Endothelial cell of umbilical vein (primary cell): ENCODE data around the gene TCF15. TPM values are rescaled to one million over a fixed set of nuclear protein-coding genes. Genes with fewer than 3 reads are reported as not detected.
A peak's percentile ranks its signal among the peaks of the same experiment; 100 is the strongest.

Experiments used
- BruUV-seq: library from RNA; stranded (reverse); fragments of 400-500 nt; replicated peaks from 2 replicates; lab custom pipeline; 2021; lab: Mats Ljungman, UMichigan
- CTCF ChIA-PET: fragments of 300-600, 350-600 bp; sonication (Branson Sonifier 250); formaldehyde crosslinking; loops from one replicate; lab custom pipeline; 2021; ENCODE audit warnings: antibody characterized with exemption, inconsistent platforms; lab: Charles Lee
- POLR2A ChIA-PET: fragments of 300-600, 350-600 bp; sonication (Branson Sonifier 250); formaldehyde crosslinking; loops from one replicate; lab custom pipeline; 2021; ENCODE audit warnings: antibody characterized with exemption, inconsistent platforms; lab: Charles Lee
- DNase-seq: peaks from one replicate; pipeline ENCODE4 v3.0.0-alpha.2; 2011; ENCODE audit warnings: low read depth, low spot score
- FAIRE-seq: peaks from 2 replicates; lab custom pipeline; 2011; peaks lifted over from hg19 to GRCh38; lab: Jason Lieb, UNC
- H2AFZ ChIP-seq: 2 replicates; pipeline ENCODE4 v1.6.0; 2012; ENCODE audit warnings: low read depth, low read length, control low read depth, inconsistent platforms
- H3K27ac ChIP-seq: 2 replicates; pipeline ENCODE4 v1.5.1; 2011; ENCODE audit warnings: low read depth, mild to moderate bottlenecking, control low read depth, low read length, moderate library complexity; ENCODE audit not compliant: insufficient read depth
- H3K27me3 ChIP-seq, 2 experiments: 2 replicates each; pipeline versions ENCODE4 v1.6.0 to v1.6.1; 2011; ENCODE audit warnings: low read length in 2 of 2, mixed read lengths in 1 of 2; ENCODE audit not compliant: control insufficient read depth in 2 of 2, insufficient read depth in 2 of 2
- H3K36me3 ChIP-seq, 2 experiments: 2 replicates in 1 of 2; 3 replicates in 1 of 2; pipeline ENCODE4 v1.5.1; 2011; ENCODE audit warnings: low read length in 2 of 2, mild to moderate bottlenecking in 1 of 2, moderate library complexity in 1 of 2; ENCODE audit not compliant: control insufficient read depth in 2 of 2, insufficient read depth in 2 of 2; ENCODE audit errors: extremely low read depth in 1 of 2
- H3K4me1 ChIP-seq: 3 replicates; pipeline ENCODE4 v1.5.1; 2011; ENCODE audit warnings: mild to moderate bottlenecking, low read length; ENCODE audit not compliant: control insufficient read depth, insufficient read depth; ENCODE audit errors: extremely low read depth
- H3K4me2 ChIP-seq: 2 replicates; pipeline ENCODE4 v1.6.1; 2011; ENCODE audit warnings: low read length, control low read depth, mixed read lengths; ENCODE audit not compliant: insufficient read depth
- H3K4me3 ChIP-seq, 3 experiments: fragments of 200-600 bp in 1 of 3; sonication (generic), shearing (Covaris generic) in 1 of 3; replicated peaks in 1 of 3; 2 replicates each; pipeline ENCODE4 v1.5.1; 2011 to 2016; ENCODE audit warnings: control low read depth in 3 of 3, low read length in 3 of 3, mild to moderate bottlenecking in 2 of 3, inconsistent platforms in 1 of 3, low read depth in 1 of 3, moderate library complexity in 1 of 3; ENCODE audit not compliant: insufficient read depth in 1 of 3
- H3K79me2 ChIP-seq: 2 replicates; pipeline ENCODE4 v1.6.0; 2012; ENCODE audit warnings: low read length, inconsistent platforms; ENCODE audit not compliant: control insufficient read depth, insufficient read depth
- H3K9ac ChIP-seq: replicated peaks from 2 replicates; pipeline ENCODE3; 2011; ENCODE audit warnings: low read length, control low read depth; ENCODE audit not compliant: insufficient read depth; ENCODE audit errors: extremely low read depth
- H3K9me1 ChIP-seq: replicated peaks from 3 replicates; pipeline ENCODE4 v1.6.0; 2011; ENCODE audit warnings: mild to moderate bottlenecking, low read length; ENCODE audit not compliant: control insufficient read depth, insufficient read depth; ENCODE audit errors: extremely low read depth
- H3K9me3 ChIP-seq: replicated peaks from 2 replicates; pipeline ENCODE4 v1.5.1; 2012; ENCODE audit warnings: low read length, inconsistent platforms; ENCODE audit not compliant: control insufficient read depth, insufficient read depth
- H4K20me1 ChIP-seq: replicated peaks from 2 replicates; pipeline ENCODE3; 2011; ENCODE audit warnings: mild to moderate bottlenecking, low read length; ENCODE audit not compliant: control insufficient read depth, insufficient read depth; ENCODE audit errors: extremely low read depth
- EZH2 ChIP-seq: IDR thresholded peaks from 2 replicates; pipeline ENCODE4 v1.6.1; 2012; ENCODE audit warnings: borderline replicate concordance, low read depth, mild to moderate bottlenecking, moderate library complexity, low read length, inconsistent platforms; ENCODE audit not compliant: severe bottlenecking
- FOS ChIP-seq: IDR thresholded peaks from 2 replicates; pipeline ENCODE4 v1.6.1; 2011; ENCODE audit warnings: mild to moderate bottlenecking, low read length, moderate library complexity, borderline replicate concordance; ENCODE audit not compliant: insufficient read depth
- GATA2 ChIP-seq: IDR thresholded peaks from 2 replicates; pipeline ENCODE4 v1.7.0; 2011; ENCODE audit warnings: low read depth, mild to moderate bottlenecking, moderate library complexity, mixed read lengths, low read length; ENCODE audit not compliant: insufficient read length, insufficient read depth
- JUN ChIP-seq: IDR thresholded peaks from 2 replicates; pipeline ENCODE4 v1.6.1; 2011; ENCODE audit warnings: borderline replicate concordance, low read depth; ENCODE audit not compliant: insufficient read length, insufficient read depth
- MYC ChIP-seq: IDR thresholded peaks from one replicate; pipeline ENCODE4 v1.6.1; 2011; ENCODE audit warnings: mild to moderate bottlenecking, low read depth, low read length
- POLR2A ChIP-seq: IDR thresholded peaks from 2 replicates; pipeline ENCODE4 v1.6.1; 2012; ENCODE audit warnings: low read depth, mild to moderate bottlenecking, control low read depth, low read length
- POLR2AphosphoS5 ChIP-seq: IDR thresholded peaks from 2 replicates; pipeline ENCODE4 v1.6.1; 2012; ENCODE audit warnings: low read depth, mild to moderate bottlenecking, control low read depth, low read length, moderate library complexity; ENCODE audit not compliant: insufficient read depth
- dilution Hi-C: fragments of 300-500 bp; cut with MboI; formaldehyde crosslinking; loops from one replicate; pipeline ENCODE4 v1.15.0; 2019; ENCODE audit warnings: low sequenced_read_pairs; ENCODE audit not compliant: extremely low pct_ligation_motif_present
- intact Hi-C: fragments of 100-400 bp; cut with micrococcal nuclease; formaldehyde crosslinking; loops from one replicate; pipeline ENCODE4 v1.10.0; 2022
- polyA plus RNA-seq, 4 experiments: library from polyadenylated mRNA; depleted of rRNA in 3 of 4; stranded (reverse) in 3 of 4; unstranded in 1 of 4; fragments of >200 nt; gene quantifications; 2 replicates each; pipeline versions ENCODE4 v1.2.1 to v1.2.3, GENCODE V29; 2011 to 2012; ENCODE audit warnings: missing spikeins in 1 of 4
- total RNA-seq: library from RNA; stranded (reverse); gene quantifications from 2 replicates; pipeline ENCODE4 v1.2.3, GENCODE V29; 2021
- TF ChIP-seq, protein P1 (sequence below), 2 donors: IDR thresholded peaks; 1 replicate in 1 of 2; 2 replicates in 1 of 2; pipeline ENCODE4 v1.5.1; 2011; ENCODE audit warnings: low read length in 2 of 2, mild to moderate bottlenecking in 2 of 2, moderate library complexity in 2 of 2, control low read depth in 1 of 2, inconsistent platforms in 1 of 2, low read depth in 1 of 2; ENCODE audit not compliant: insufficient read depth in 1 of 2; ENCODE audit errors: extremely low read depth in 1 of 2
- TF ChIP-seq, protein P2 (sequence below): IDR thresholded peaks from 2 replicates; pipeline ENCODE4 v1.6.1; 2011; ENCODE audit not compliant: insufficient read depth, insufficient read length

Gene TCF15
- total and polyA plus RNA-seq, 2 donors (not counting 3 experiments of a cell fraction or from before 2014, with no cell fraction given), result 0.07 to 1.3 TPM

DNA sequence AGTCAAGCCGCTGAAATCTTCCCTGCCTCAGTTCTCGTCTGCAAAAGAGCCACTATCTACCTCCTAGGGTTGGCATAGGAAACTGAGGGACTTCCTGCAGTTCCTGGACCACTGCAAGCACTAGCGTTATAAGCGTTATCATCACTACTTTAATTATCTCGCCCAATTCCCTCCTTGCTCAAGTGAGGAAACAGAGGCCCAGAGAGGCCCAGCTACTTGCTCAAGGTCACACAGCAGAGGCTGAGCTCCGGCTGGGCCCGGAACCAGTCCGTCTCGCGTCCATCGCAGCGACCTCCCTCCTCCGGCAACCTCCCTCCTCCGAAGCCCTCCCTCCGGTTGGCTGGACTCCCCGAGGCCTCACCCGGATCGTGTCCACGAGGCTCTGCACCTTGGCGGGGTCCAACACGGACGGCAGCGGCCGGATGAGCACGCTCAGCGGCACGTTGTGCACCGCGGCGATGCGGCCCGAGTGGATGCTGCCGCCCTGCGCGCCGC is 42.6 kb upstream of the TCF15 start:
- intact Hi-C loops (loop anchor here (1.0 to 2.0 kb wide), 2 partner anchors 110 to 181 kb away; partner anchors contain the start of genes CSNK2A1 and FAM110A), dilution Hi-C loops (no loop called here)
- Histone ChIP-seq H3K27ac (peak overlapping the region; percentile 65), H3K27me3 (peaks cover 6 to 8% of the 10 kb centered on the region in 2 experiments), H3K9me3 (no peaks in the 10 kb centered on the region), H3K4me3 (peak overlapping the region; percentile 71 to 77 (median 72)), H4K20me1 (no peaks in the 10 kb centered on the region), H2AFZ (peak overlapping the region; percentile 30), H3K36me3 (peaks cover 3 to 11% of the 10 kb centered on the region in 2 experiments), H3K4me1 (peaks cover 15% of the 10 kb centered on the region), H3K79me2 (peaks cover 26% of the 10 kb centered on the region), H3K9ac (peak overlapping the region; percentile 76), H3K9me1 (no peaks in the 10 kb centered on the region), H3K4me2 (peak overlapping the region; percentile 75)
- TF ChIP-seq GATA2 (no peak), POLR2AphosphoS5 (no peak), EZH2 (no peak), FOS (no peak), POLR2A (no peak), MYC (no peak), JUN (no peak)
- TF ChIP-seq, protein P1, sequence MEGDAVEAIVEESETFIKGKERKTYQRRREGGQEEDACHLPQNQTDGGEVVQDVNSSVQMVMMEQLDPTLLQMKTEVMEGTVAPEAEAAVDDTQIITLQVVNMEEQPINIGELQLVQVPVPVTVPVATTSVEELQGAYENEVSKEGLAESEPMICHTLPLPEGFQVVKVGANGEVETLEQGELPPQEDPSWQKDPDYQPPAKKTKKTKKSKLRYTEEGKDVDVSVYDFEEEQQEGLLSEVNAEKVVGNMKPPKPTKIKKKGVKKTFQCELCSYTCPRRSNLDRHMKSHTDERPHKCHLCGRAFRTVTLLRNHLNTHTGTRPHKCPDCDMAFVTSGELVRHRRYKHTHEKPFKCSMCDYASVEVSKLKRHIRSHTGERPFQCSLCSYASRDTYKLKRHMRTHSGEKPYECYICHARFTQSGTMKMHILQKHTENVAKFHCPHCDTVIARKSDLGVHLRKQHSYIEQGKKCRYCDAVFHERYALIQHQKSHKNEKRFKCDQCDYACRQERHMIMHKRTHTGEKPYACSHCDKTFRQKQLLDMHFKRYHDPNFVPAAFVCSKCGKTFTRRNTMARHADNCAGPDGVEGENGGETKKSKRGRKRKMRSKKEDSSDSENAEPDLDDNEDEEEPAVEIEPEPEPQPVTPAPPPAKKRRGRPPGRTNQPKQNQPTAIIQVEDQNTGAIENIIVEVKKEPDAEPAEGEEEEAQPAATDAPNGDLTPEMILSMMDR (IDR thresholded peaks at IDR 0.05; ENCODE audit: extremely low read depth in 1 of 2, insufficient read depth in 1 of 2, low read depth in 1 of 2, low read length in 2 of 2), result no peak
- TF ChIP-seq, protein P2, sequence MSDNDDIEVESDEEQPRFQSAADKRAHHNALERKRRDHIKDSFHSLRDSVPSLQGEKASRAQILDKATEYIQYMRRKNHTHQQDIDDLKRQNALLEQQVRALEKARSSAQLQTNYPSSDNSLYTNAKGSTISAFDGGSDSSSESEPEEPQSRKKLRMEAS, result no peak
- POLR2A ChIA-PET, result no interaction called here
- CTCF ChIA-PET, result interaction anchor here (1.3 to 3.1 kb wide), 2 partner anchors 15 to 27 kb away, joined by 3 to 23 read pairs; no protein-coding TSS in a partner anchor
- FAIRE-seq (peak; percentile 77), DNase-seq (peak; percentile 35)
- BruUV-seq, result no TSS peak
